Left ventricle myocardium superior (tissue), 1 donor: ENCODE measurements around the gene NEDD4L. TPM values are rescaled to one million over a fixed set of nuclear protein-coding genes. Genes with fewer than 3 reads are reported as not detected.
A peak's percentile ranks its signal among the peaks of the same experiment; 100 is the strongest.

Experiments
- ATAC-seq: fragments of 200-7000 bp; cut with Tn5 transposase; one replicate; pipeline ENCODE4 v1.9.1; 2020; ENCODE audit warnings: mild to moderate bottlenecking, moderate library complexity
- DNase-seq: peaks from one replicate; pipeline ENCODE4 v3.0.0-alpha.2; 2020
- intact Hi-C: fragments of 100-400 bp; cut with micrococcal nuclease; formaldehyde crosslinking; loops from one replicate; pipeline ENCODE4 v1.11.0; 2022
- total RNA-seq: library from RNA; stranded (reverse); fragmentation: NEBNext Ultra II Directional; extraction: Animal tissue kit (Norgen Biotek cat#: 25700); gene quantifications from one replicate; pipeline ENCODE4 v1.2.1, GENCODE V29; 2021
- donor health status: DM: no; HTN: yes; CAD: no; lungs with severe emphysema.

Gene NEDD4L
- total RNA-seq, 1 donor from 2014 or later = 67.4 TPM

- no peak for DNase-seq
- intact Hi-C loops = loop anchor here (5.0 kb wide), 1 partner anchor 92 kb away; no protein-coding TSS in a partner anchor
- no peak for ATAC-seq
Observed at GRCh38 chr18:58234359-58234741, 190.3 kb downstream of the NEDD4L start.

DNA sequence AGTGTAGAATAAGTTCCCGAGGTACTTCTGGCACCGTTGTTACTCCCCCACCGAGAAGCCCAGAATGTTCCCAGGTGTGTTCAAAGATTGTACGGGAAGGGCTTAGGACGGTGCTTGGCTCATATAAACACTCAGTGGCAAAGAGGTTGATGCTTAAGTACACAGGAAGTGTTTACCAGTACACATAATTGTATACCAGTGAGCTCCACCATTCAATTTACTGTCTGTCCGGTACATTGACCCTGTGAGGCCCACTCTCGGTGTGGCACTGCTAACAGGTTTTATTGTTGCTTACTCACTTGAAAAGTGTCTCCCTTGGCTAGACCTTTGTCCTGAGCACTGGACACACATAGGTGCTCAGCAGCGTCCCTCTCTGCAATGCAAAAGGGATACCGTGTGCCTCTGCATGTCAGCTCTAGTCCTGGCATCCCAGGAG is 191.0 kb downstream of the NEDD4L start:
- intact Hi-C loops = no loop called here
- no peak for DNase-seq
- ATAC-seq = no peak

DNA sequence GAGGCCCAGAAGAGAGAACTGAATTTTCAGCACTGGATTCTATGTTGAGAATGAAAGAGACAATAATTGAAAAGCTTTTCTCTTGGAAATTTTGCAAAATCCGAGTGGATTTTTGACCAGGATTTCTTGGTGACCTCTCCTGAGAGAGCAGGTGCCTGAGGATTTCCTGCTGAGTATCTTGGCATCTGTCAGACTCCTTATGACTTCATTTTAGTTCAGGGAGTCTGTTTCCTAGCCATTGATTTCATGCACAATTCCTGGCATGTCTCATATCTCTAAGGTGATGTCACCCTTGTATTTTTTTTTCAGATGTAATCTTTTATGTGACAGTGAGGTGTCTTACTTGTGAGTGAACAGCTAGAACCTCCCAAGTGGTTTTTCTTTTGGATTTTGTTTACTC is 195.9 kb downstream of the NEDD4L start:
- DNase-seq = no peak
- intact Hi-C loops = no loop called here
- no peak for ATAC-seq

- intact Hi-C loops = no loop called here
- no peak for ATAC-seq
Observed at GRCh38 chr18:58241026-58241679, 197.1 kb downstream of the NEDD4L start.

DNA sequence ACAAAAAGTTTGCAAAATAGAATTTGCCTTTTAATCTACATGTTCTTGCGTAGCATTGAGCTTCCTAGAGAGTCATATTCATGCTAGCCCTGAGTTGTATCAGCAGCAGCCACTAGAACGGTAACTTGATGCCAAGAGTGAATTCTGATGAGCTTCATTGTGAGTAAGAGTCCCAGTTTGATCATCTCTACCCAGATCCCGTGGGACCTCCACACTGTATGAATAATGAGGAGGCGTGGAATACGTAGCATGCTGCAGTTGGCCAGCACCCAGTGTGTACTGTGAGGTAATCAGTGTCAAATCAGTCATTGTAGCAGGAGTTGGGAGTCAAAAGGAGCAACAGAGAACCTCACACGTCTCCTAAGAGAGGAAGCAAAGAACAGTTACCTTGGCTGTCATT is 197.9 kb downstream of the NEDD4L start:
- ATAC-seq (peak; percentile 63), DNase-seq (no peak)
- intact Hi-C loops = no loop called here

More at GRCh38 chr18:58241026-58241679, 197.1 kb downstream of the NEDD4L start:
- DNase-seq = no peak

- DNase-seq (no peak), ATAC-seq (no peak)
- intact Hi-C loops = no loop called here
Observed at GRCh38 chr18:58242435-58242834, 198.4 kb downstream of the NEDD4L start.

GRCh38 chr18:58242968-58243367 is 198.9 kb downstream of the NEDD4L start:
- intact Hi-C loops = no loop called here
- DNase-seq = no peak
- no peak for ATAC-seq

DNA sequence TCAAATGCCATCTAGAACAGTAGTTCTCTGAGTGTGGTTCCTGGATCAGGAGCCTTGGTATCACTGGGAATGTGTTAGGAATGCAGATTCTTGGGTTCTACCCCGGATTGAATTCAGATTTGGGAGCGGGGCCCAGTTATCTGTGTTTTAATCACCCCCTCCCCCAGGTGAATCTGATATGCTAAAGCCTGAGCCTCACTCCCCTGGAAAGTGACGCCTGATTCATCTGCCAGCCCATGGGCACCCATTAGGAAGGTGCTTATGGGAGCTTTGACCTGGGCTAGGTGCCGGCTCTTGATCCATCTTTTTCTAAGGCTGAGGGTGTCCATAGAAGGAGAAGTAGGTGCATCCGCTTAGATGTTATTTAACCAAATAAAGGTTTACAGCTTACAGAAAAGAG is 199.4 kb downstream of the NEDD4L start:
- DNase-seq = no peak
- ATAC-seq = no peak
- intact Hi-C loops = no loop called here

DNA sequence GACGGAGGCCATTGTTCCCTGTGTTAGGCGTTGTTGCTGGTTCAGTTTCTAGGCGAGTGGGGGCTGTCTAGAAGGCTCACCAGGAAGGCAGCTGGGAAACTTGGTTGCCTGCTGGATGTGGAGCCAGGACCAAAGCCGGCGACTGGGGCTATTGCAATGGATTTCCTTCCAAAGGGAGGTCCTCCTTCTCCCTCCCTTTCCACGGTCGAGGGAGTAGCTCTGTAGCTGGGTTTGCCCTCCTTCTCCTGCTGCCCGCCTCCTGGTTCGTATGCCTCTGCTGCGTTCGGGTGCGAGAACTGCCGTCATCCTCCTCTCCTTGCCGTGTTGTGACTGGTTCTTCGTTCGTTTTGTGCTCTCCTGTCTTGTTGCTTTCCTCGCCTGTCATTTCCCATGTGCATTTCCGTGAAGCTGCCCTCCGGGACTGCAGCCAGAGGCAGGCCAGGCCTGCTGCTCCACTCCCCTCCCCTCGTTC is 203.4 kb downstream of the NEDD4L start:
- DNase-seq (peak; percentile 49), ATAC-seq (peak; percentile 81)
- intact Hi-C loops = no loop called here

DNA sequence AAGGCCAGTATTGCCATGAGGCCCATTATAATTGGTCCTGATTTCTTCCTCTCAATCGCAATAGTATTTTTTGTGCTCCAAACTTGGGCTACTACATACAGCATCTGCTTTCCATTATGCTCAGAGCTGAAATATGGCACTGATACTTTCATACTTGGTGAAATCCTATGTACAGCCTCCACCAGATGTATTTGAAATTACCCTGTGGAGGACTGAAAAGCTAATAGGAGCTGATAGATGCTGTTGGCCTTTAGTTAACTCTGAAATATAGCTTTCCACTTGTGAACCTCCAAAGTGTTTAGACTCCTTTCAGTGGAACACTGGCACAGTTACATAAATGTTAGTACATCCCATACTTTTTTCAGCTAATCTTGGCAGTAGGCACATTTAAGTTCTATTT is 205.7 kb downstream of the NEDD4L start:
- DNase-seq (no peak), ATAC-seq (no peak)
- intact Hi-C loops = loop anchor here (10.0 kb wide), 1 partner anchor 65 kb away; no protein-coding TSS in a partner anchor

GRCh38 chr18:58251416-58251815 is 207.4 kb downstream of the NEDD4L start:
- no peak for DNase-seq
- ATAC-seq = no peak
- intact Hi-C loops = loop anchor here (10.0 kb wide), 1 partner anchor 63 kb away; no protein-coding TSS in a partner anchor

DNA sequence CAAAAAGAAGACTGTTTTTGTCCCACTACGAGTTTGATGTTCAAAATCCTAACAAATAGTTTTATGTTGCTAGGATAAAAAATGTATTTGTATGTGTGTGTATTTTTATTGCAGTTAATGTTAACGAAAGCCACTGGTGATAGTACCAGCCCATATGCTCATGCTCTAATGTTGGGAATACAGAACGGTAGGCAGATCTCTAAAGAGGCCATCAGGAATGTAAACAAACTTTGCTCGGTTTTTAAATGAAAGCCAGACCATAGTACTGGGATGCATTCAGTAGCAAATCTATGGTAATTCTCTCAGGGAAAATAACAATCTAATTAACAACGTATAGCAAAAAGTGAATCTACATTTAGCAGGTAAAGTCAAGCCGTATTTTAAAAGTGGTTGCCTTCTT is 208.1 kb downstream of the NEDD4L start:
- intact Hi-C loops = loop anchor here (10.0 kb wide), 1 partner anchor 63 kb away; no protein-coding TSS in a partner anchor
- DNase-seq = no peak

DNA sequence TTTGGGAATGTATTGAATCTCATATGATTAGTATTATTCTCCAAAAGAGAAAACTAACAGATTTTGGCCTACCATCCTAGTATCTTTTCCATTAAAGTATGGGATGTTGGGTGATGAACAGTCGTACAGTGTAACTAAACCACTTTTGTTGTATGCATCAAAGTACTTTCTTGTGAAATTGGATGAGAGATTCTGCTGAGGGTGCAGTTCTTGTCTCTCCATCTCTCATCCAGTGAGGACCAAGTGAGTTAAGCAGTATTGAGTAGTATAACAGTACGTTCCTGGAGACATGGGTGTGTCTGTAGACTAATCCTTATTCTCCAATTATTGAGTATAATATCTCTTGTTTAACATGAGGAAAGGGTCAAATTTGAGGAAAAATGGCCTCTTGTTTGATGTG is 209.3 kb downstream of the NEDD4L start:
- intact Hi-C loops = loop anchor here (10.0 kb wide), 1 partner anchor 61 kb away; no protein-coding TSS in a partner anchor
- DNase-seq (no peak), ATAC-seq (no peak)

More for the DNA sequence above, 208.1 kb downstream of the NEDD4L start:
- no peak for ATAC-seq

DNA sequence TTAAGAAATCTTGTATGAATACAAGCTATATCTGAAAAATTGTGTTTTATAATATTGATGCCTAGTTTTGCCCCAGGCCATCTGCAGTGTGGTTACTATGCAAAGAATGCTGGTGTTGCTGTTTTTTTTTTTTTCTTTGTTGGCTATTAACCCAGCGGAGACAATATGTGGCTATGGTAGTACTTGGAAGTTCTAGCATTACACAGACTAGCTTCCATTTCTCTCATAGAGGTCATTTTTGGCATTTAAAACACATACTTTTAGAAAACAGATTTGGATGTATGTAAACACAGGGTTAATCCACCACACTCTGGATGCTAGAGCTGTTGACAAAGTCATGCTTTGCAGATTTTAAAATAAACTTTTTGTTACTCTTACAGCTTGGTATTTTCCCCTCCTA is 209.8 kb downstream of the NEDD4L start:
- intact Hi-C loops = loop anchor here (10.0 kb wide), 1 partner anchor 61 kb away; no protein-coding TSS in a partner anchor
- no peak for ATAC-seq
- DNase-seq = no peak

GRCh38 chr18:58254873-58255511 is 211.0 kb downstream of the NEDD4L start:
- peak; percentile 87 for ATAC-seq
- peak; percentile 74 for DNase-seq
- intact Hi-C loops = loop anchor here (10.0 kb wide), 1 partner anchor 60 kb away; no protein-coding TSS in a partner anchor

- ATAC-seq (peak; percentile 38), DNase-seq (peak; percentile 44)
Observed at GRCh38 chr18:58255701-58256311, 211.8 kb downstream of the NEDD4L start.

DNA sequence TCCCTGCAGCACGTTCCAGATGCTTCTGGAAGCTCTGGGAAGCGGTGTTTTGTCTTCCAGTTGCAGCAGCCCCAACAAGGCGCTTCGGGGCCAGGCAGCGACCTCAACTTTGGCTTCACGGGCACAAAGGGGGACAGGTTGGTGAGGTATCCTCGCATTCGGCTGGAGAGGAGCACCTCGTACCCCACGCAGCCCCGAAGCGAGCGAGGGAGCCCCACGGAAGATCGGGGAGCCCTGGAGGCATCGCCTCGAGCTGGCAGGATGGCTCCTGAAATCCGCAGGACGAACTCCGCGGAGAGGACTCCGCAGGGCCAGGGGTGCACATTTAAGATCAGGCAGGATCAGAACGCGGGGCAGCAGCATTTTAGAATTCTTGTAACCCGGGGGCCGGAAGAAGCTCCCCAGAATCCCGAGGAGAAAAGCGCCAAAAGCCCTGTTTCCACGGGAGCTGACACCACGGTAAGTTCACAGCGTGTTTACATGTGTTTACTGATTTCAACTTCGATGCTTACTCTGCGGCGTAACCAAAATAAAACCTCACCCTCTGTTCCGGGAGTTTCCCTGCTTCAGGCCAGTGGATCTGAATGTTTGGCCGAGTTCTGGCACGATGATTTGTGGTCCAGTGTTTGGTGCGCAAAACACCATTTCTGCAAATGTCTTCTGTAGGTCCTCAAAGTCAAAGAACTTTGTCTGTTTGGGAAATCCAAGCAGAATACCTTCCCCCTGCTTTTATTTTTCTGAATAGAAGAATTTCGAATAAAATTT is 212.5 kb downstream of the NEDD4L start:
- DNase-seq (no peak), ATAC-seq (peak; percentile 1)
- intact Hi-C loops = loop anchor here (10.0 kb wide), 1 partner anchor 58 kb away; no protein-coding TSS in a partner anchor

More at GRCh38 chr18:58255701-58256311, 211.8 kb downstream of the NEDD4L start:
- intact Hi-C loops = loop anchor here (10.0 kb wide), 1 partner anchor 59 kb away; no protein-coding TSS in a partner anchor

GRCh38 chr18:58257461-58257860 is 213.4 kb downstream of the NEDD4L start:
- DNase-seq (no peak), ATAC-seq (peak; percentile 23)
- intact Hi-C loops = loop anchor here (10.0 kb wide), 1 partner anchor 57 kb away; no protein-coding TSS in a partner anchor
